SK-N-MC (cell line): ENCODE measurements around the gene PTPN1.

Experiments
- EZH2 ChIP-seq: fragments of 200-600 bp; sonication (generic); IDR thresholded peaks from one replicate; pipeline ENCODE4 v1.6.1; 2017; ENCODE audit warnings: antibody characterized with exemption
- FOXP2 ChIP-seq: optimal IDR thresholded peaks from 2 replicates; pipeline ENCODE3; 2011; ENCODE audit warnings: mild to moderate bottlenecking, moderate library complexity; ENCODE audit not compliant: insufficient read depth; ENCODE audit errors: extremely low read length, control extremely low read depth
- POLR2AphosphoS5 ChIP-seq: IDR thresholded peaks from 2 replicates; pipeline ENCODE4 v1.6.1; 2012; ENCODE audit warnings: mild to moderate bottlenecking, low read depth, low read length, borderline replicate concordance

GRCh38 chr20:50591233-50591852, 81.2 kb downstream of the PTPN1 start:
- no peak for TF ChIP-seq POLR2AphosphoS5
- no peak for TF ChIP-seq EZH2
- no peak for TF ChIP-seq FOXP2
